GM23338 (cell line): Measurements from ENCODE around the gene OR2F2. TPM values are rescaled to one million over a fixed set of nuclear protein-coding genes. Genes with fewer than 3 reads are reported as not detected.

Experiments
- ATAC-seq: fragments of 200-7000 bp; cut with Tn5 transposase; 3 replicates; pipeline ENCODE4 v1.9.1; 2020
- DNase-seq: peaks from one replicate; pipeline ENCODE4 v3.0.0-alpha.2; 2015; ENCODE audit warnings: low spot score
- H2AFZ ChIP-seq: fragments of 200-600 bp; sonication (generic); 2 replicates; pipeline ENCODE4 v1.8.0; 2016; ENCODE audit warnings: antibody characterized with exemption, mild to moderate bottlenecking, moderate library complexity
- H3F3A ChIP-seq: fragments of 200-600 bp; sonication (generic); replicated peaks from 2 replicates; pipeline ENCODE4 v1.8.0; 2017; ENCODE audit warnings: antibody characterized with exemption, mixed run types, low read depth
- H3K27ac ChIP-seq: fragments of 200-600 bp; sonication (generic); 2 replicates; pipeline ENCODE4 v1.6.1; 2016; ENCODE audit warnings: low read depth
- H3K27me3 ChIP-seq: fragments of 200-600 bp; sonication (generic); 2 replicates; pipeline ENCODE4 v1.8.0; 2016; ENCODE audit warnings: mild to moderate bottlenecking, mixed run types, moderate library complexity; ENCODE audit not compliant: insufficient read depth
- H3K36me3 ChIP-seq: fragments of 200-600 bp; sonication (generic); 2 replicates; pipeline ENCODE4 v1.8.0; 2016; ENCODE audit warnings: mild to moderate bottlenecking; ENCODE audit not compliant: insufficient read depth
- H3K4me1 ChIP-seq: fragments of 200-600 bp; sonication (generic); 2 replicates; pipeline ENCODE4 v1.8.0; 2016; ENCODE audit warnings: mild to moderate bottlenecking, moderate library complexity; ENCODE audit not compliant: insufficient read depth
- H3K4me2 ChIP-seq: fragments of 200-600 bp; sonication (generic); 2 replicates; pipeline ENCODE4 v1.7.1; 2017; ENCODE audit warnings: mixed run types
- H3K4me3 ChIP-seq: fragments of 200-600 bp; sonication (generic); 2 replicates; pipeline ENCODE4 v1.6.1; 2016; ENCODE audit warnings: mixed run types
- H3K79me2 ChIP-seq: fragments of 200-600 bp; sonication (generic); replicated peaks from 2 replicates; pipeline ENCODE4 v1.8.0; 2017; ENCODE audit warnings: mild to moderate bottlenecking; ENCODE audit not compliant: insufficient read depth
- H3K9me2 ChIP-seq: fragments of 200-600 bp; sonication (generic); 2 replicates; pipeline ENCODE4 v1.8.0; 2017; ENCODE audit not compliant: insufficient read depth
- H4K20me1 ChIP-seq: fragments of 200-600 bp; sonication (generic); replicated peaks from 2 replicates; pipeline ENCODE4 v1.8.0; 2017; ENCODE audit warnings: mild to moderate bottlenecking; ENCODE audit not compliant: insufficient read depth
- H3K27ac Mint-ChIP-seq: 2 replicates; pipeline ENCODE4 v1.8.0; 2020; ENCODE audit warnings: inconsistent platforms, mild to moderate bottlenecking, moderate library complexity, mixed read lengths
- H3K27me3 Mint-ChIP-seq: 3 replicates; pipeline ENCODE4 v1.8.0; 2022; ENCODE audit warnings: low read depth, mild to moderate bottlenecking, moderate library complexity, mixed read lengths, inconsistent platforms; ENCODE audit not compliant: insufficient read depth, poor library complexity
- H3K36me3 Mint-ChIP-seq: 3 replicates; pipeline ENCODE4 v1.8.0; 2021; ENCODE audit warnings: low read depth, mild to moderate bottlenecking, inconsistent platforms, moderate library complexity, mixed read lengths
- H3K4me1 Mint-ChIP-seq: 3 replicates; pipeline ENCODE4 v1.8.0; 2020; ENCODE audit warnings: mild to moderate bottlenecking, inconsistent platforms, mixed read lengths
- H3K4me3 Mint-ChIP-seq: 3 replicates; pipeline ENCODE4 v1.8.0; 2021; ENCODE audit warnings: moderate library complexity, mild to moderate bottlenecking, inconsistent platforms, mixed read lengths
- H3K9me3 Mint-ChIP-seq: 3 replicates; pipeline ENCODE4 v1.8.0; 2020; ENCODE audit warnings: moderate library complexity, mild to moderate bottlenecking, inconsistent platforms, mixed read lengths
- CREB1 ChIP-seq: fragments of 250-450 bp; sonication (Bioruptor Pico); IDR thresholded peaks from 2 replicates; pipeline ENCODE4 v1.5.0; 2020; ENCODE audit warnings: low read depth, mild to moderate bottlenecking, moderate library complexity
- CTCF ChIP-seq, 2 experiments: fragments of 200-600 bp in 1 of 2; sonication (generic) in 1 of 2; conservative IDR thresholded peaks; 2 replicates each; pipeline versions ENCODE4 v1.5.1 to v1.6.1; 2016 to 2017; ENCODE audit warnings: antibody characterized with exemption in 2 of 2, low read depth in 2 of 2, mild to moderate bottlenecking in 2 of 2, moderate library complexity in 1 of 2
- ETS1 ChIP-seq: IDR thresholded peaks from 2 replicates; pipeline ENCODE4 v1.6.1; 2016; ENCODE audit warnings: antibody characterized with exemption
- EZH2 ChIP-seq: fragments of 200-600 bp; sonication (generic); IDR thresholded peaks from one replicate; pipeline ENCODE4 v1.8.0; 2017; ENCODE audit warnings: antibody characterized with exemption, mild to moderate bottlenecking, low read depth; ENCODE audit not compliant: unreplicated experiment
- EZH2phosphoT487 ChIP-seq: fragments of 200-600 bp; sonication (generic); IDR thresholded peaks from one replicate; pipeline ENCODE4 v1.8.1; 2018; ENCODE audit warnings: antibody characterized with exemption; ENCODE audit not compliant: unreplicated experiment
- JUNB ChIP-seq: IDR thresholded peaks from one replicate; pipeline ENCODE4 v1.6.1; 2016; ENCODE audit warnings: antibody characterized with exemption; ENCODE audit not compliant: unreplicated experiment
- NANOG ChIP-seq: IDR thresholded peaks from 2 replicates; pipeline ENCODE4 v1.6.1; 2016; ENCODE audit warnings: antibody characterized with exemption, borderline replicate concordance
- POLR2AphosphoS5 ChIP-seq: IDR thresholded peaks from 2 replicates; pipeline ENCODE4 v1.6.1; 2016; ENCODE audit warnings: antibody characterized with exemption, low read depth
- REST ChIP-seq: IDR thresholded peaks from one replicate; pipeline ENCODE4 v1.6.1; 2018; ENCODE audit warnings: antibody characterized with exemption; ENCODE audit not compliant: unreplicated experiment
- STAT1 ChIP-seq: IDR thresholded peaks from one replicate; pipeline ENCODE4 v1.6.1; 2016; ENCODE audit warnings: antibody characterized with exemption; ENCODE audit not compliant: unreplicated experiment
- ZNF114 ChIP-seq: fragments of 250-450 bp; sonication (Bioruptor Pico); IDR thresholded peaks from 2 replicates; pipeline ENCODE4 v1.5.0; 2020; ENCODE audit warnings: mild to moderate bottlenecking, moderate library complexity
- ZNF331 ChIP-seq: fragments of 250-450 bp; sonication (Bioruptor Pico); IDR thresholded peaks from 2 replicates; pipeline ENCODE4 v1.5.0; 2020; ENCODE audit warnings: low read depth, mild to moderate bottlenecking, moderate library complexity
- ZNF462 ChIP-seq: fragments of 250-450 bp; sonication (Bioruptor Pico); IDR thresholded peaks from 2 replicates; pipeline ENCODE4 v1.5.0; 2020; ENCODE audit warnings: mild to moderate bottlenecking, moderate library complexity
- polyA plus RNA-seq: library from polyadenylated mRNA; unstranded; fragments of >200 nt; fragmentation: Nextera tagmentation; extraction: Ambion mirVana; gene quantifications from 2 replicates; pipeline ENCODE4 v1.2.1, GENCODE V29; 2016
- total RNA-seq: library from RNA; depleted of rRNA; stranded (reverse); fragments of >200 nt; shearing (Covaris generic); gene quantifications from 2 replicates; pipeline ENCODE4 v1.2.3, GENCODE V29; 2014

The OR2F2 gene
- total and polyA plus RNA-seq, 2 experiments from 2014 or later: not detected

- H3F3A ChIP-seq: no peaks in the 10 kb centered on the region
- H3K9me3 Mint-ChIP-seq: no peaks in the 10 kb centered on the region; the same call in 1 of the 3 replicates
- TF ChIP-seq CTCF (conservative IDR thresholded peaks at IDR 0.05; ENCODE audit: low read depth in 2 of 2) (no peak), POLR2AphosphoS5 (no peak), ZNF114 (CRISPR knock-in tag) (no peak), NANOG (no peak), JUNB (no peak), REST (no peak), EZH2 (no peak), ZNF331 (no peak), ZNF462 (no peak), STAT1 (no peak), EZH2phosphoT487 (no peak), ETS1 (no peak), CREB1 (CRISPR knock-in tag) (no peak)
- H3K4me3 Mint-ChIP-seq: no peak overlapping the region
- H3K4me3 ChIP-seq: no peak overlapping the region
- no peaks in the 10 kb centered on the region for H3K27me3 Mint-ChIP-seq
- H3K4me1 Mint-ChIP-seq: no peaks in the 10 kb centered on the region
- H3K36me3 ChIP-seq: no peaks in the 10 kb centered on the region
- no peak for DNase-seq
- H3K27ac ChIP-seq: no peak overlapping the region
- H3K79me2 ChIP-seq: no peaks in the 10 kb centered on the region
- no peak overlapping the region for H2AFZ ChIP-seq
- no peak overlapping the region for H3K27ac Mint-ChIP-seq
- H3K27me3 ChIP-seq: no peaks in the 10 kb centered on the region
- H4K20me1 ChIP-seq: no peaks in the 10 kb centered on the region
- no peaks in the 10 kb centered on the region for H3K36me3 Mint-ChIP-seq
- H3K4me2 ChIP-seq: no peak overlapping the region
- peaks cover 5% of the 10 kb centered on the region for H3K9me2 ChIP-seq
- ATAC-seq: no peak
- no peaks in the 10 kb centered on the region for H3K4me1 ChIP-seq
Measured at GRCh38 chr7:143947111-143947510, 12.1 kb downstream of the OR2F2 start.
